Activated naive CD8-positive, alpha-beta T cell (primary cell): Measurements from ENCODE around the gene IFNGR1.

Experiments used
- H3K27ac Mint-ChIP-seq: one replicate; pipeline ENCODE4 v1.8.0; 2021; ENCODE audit warnings: mixed read lengths
- H3K27me3 Mint-ChIP-seq: one replicate; pipeline ENCODE4 v1.8.0; 2021; ENCODE audit warnings: mixed read lengths
- H3K36me3 Mint-ChIP-seq: one replicate; pipeline ENCODE4 v1.8.0; 2021; ENCODE audit warnings: mixed read lengths
- H3K4me1 Mint-ChIP-seq: one replicate; pipeline ENCODE4 v1.8.0; 2021; ENCODE audit warnings: low read depth, mixed read lengths
- H3K4me3 Mint-ChIP-seq: one replicate; pipeline ENCODE4 v1.8.0; 2021; ENCODE audit warnings: mild to moderate bottlenecking, mixed read lengths
- H3K9me3 Mint-ChIP-seq: one replicate; pipeline ENCODE4 v1.8.0; 2021; ENCODE audit warnings: low read depth, mixed read lengths

IFNGR1 gene

GRCh38 chr6:137182654-137183073, 36.5 kb downstream of the IFNGR1 start:
- H3K4me3 Mint-ChIP-seq, result no peak overlapping the region
- H3K27me3 Mint-ChIP-seq, result peaks cover 6% of the 10 kb centered on the region
- H3K27ac Mint-ChIP-seq, result no peak overlapping the region
- H3K9me3 Mint-ChIP-seq, result peaks cover 25% of the 10 kb centered on the region
- H3K4me1 Mint-ChIP-seq, result no peaks in the 10 kb centered on the region
- peaks cover 23% of the 10 kb centered on the region for H3K36me3 Mint-ChIP-seq

GRCh38 chr6:137181891-137182653, 37.1 kb downstream of the IFNGR1 start:
- no peak overlapping the region for H3K27ac Mint-ChIP-seq
- no peaks in the 10 kb centered on the region for H3K4me1 Mint-ChIP-seq
- peaks cover 6% of the 10 kb centered on the region for H3K27me3 Mint-ChIP-seq
- peaks cover 25% of the 10 kb centered on the region for H3K9me3 Mint-ChIP-seq
- H3K4me3 Mint-ChIP-seq, result no peak overlapping the region
- peaks cover 21% of the 10 kb centered on the region for H3K36me3 Mint-ChIP-seq

GRCh38 chr6:137177611-137178010, 41.6 kb downstream of the IFNGR1 start:
- peaks cover 6% of the 10 kb centered on the region for H3K27me3 Mint-ChIP-seq
- H3K4me3 Mint-ChIP-seq, result no peak overlapping the region
- no peaks in the 10 kb centered on the region for H3K4me1 Mint-ChIP-seq
- H3K27ac Mint-ChIP-seq, result no peak overlapping the region
- peaks cover 14% of the 10 kb centered on the region for H3K36me3 Mint-ChIP-seq
- H3K9me3 Mint-ChIP-seq, result peaks cover 13% of the 10 kb centered on the region

- Mint-ChIP-seq H3K36me3 (peaks cover 8% of the 10 kb centered on the region), H3K9me3 (peaks cover 4% of the 10 kb centered on the region), H3K27ac (no peak overlapping the region), H3K4me1 (no peaks in the 10 kb centered on the region), H3K27me3 (peaks cover 6% of the 10 kb centered on the region), H3K4me3 (no peak overlapping the region)
These were observed 42.5 kb downstream of the IFNGR1 start for GRCh38 chr6:137176729-137177128.

GRCh38 chr6:137175868-137176245, 43.3 kb downstream of the IFNGR1 start:
- Mint-ChIP-seq H3K4me3 (no peak overlapping the region), H3K4me1 (no peaks in the 10 kb centered on the region), H3K9me3 (peaks cover 3% of the 10 kb centered on the region), H3K36me3 (peaks cover 7% of the 10 kb centered on the region), H3K27ac (no peak overlapping the region), H3K27me3 (peaks cover 6% of the 10 kb centered on the region)

- Mint-ChIP-seq H3K27ac (no peak overlapping the region), H3K4me3 (no peak overlapping the region), H3K27me3 (peaks cover 6% of the 10 kb centered on the region), H3K9me3 (no peaks in the 10 kb centered on the region), H3K36me3 (peaks cover 4% of the 10 kb centered on the region), H3K4me1 (no peaks in the 10 kb centered on the region)
These were observed 43.9 kb downstream of the IFNGR1 start for GRCh38 chr6:137175157-137175867.

GRCh38 chr6:137173501-137173900, 45.7 kb downstream of the IFNGR1 start, which contains the start of gene IL22RA2:
TSS of gene IL22RA2 (minus strand) at chr6:137173644. CDS start at chr6:137161749, 11,895 bp downstream.
- no peaks in the 10 kb centered on the region for H3K27me3 Mint-ChIP-seq
- H3K36me3 Mint-ChIP-seq, result no peaks in the 10 kb centered on the region
- H3K27ac Mint-ChIP-seq, result no peak within 1 kb of the TSS
- no peaks in the 10 kb centered on the region for H3K9me3 Mint-ChIP-seq
- H3K4me3 Mint-ChIP-seq, result no peak within 1 kb of the TSS
- H3K4me1 Mint-ChIP-seq, result no peaks in the 10 kb centered on the region

- Mint-ChIP-seq H3K4me1 (no peaks in the 10 kb centered on the region), H3K4me3 (no peak overlapping the region), H3K27ac (no peak overlapping the region), H3K27me3 (no peaks in the 10 kb centered on the region), H3K36me3 (no peaks in the 10 kb centered on the region), H3K9me3 (no peaks in the 10 kb centered on the region)
These were observed 46.3 kb downstream of the IFNGR1 start for GRCh38 chr6:137172734-137173431.

GRCh38 chr6:137171824-137172733, 47.1 kb downstream of the IFNGR1 start:
- H3K9me3 Mint-ChIP-seq, result no peaks in the 10 kb centered on the region
- H3K36me3 Mint-ChIP-seq, result no peaks in the 10 kb centered on the region
- no peaks in the 10 kb centered on the region for H3K27me3 Mint-ChIP-seq
- no peak overlapping the region for H3K4me3 Mint-ChIP-seq
- no peak overlapping the region for H3K27ac Mint-ChIP-seq
- H3K4me1 Mint-ChIP-seq, result no peaks in the 10 kb centered on the region

- Mint-ChIP-seq H3K36me3 (no peaks in the 10 kb centered on the region), H3K27ac (no peak overlapping the region), H3K9me3 (no peaks in the 10 kb centered on the region), H3K4me3 (no peak overlapping the region), H3K4me1 (peaks cover 3% of the 10 kb centered on the region), H3K27me3 (no peaks in the 10 kb centered on the region)
These were observed 48.2 kb downstream of the IFNGR1 start for GRCh38 chr6:137171053-137171374.

- no peak overlapping the region for H3K27ac Mint-ChIP-seq
These were observed 48.7 kb downstream of the IFNGR1 start for GRCh38 chr6:137170266-137171052.

GRCh38 chr6:137167702-137168377, 51.3 kb downstream of the IFNGR1 start:
- Mint-ChIP-seq H3K36me3 (peaks cover 5% of the 10 kb centered on the region), H3K27ac (no peak overlapping the region), H3K4me3 (no peak overlapping the region), H3K4me1 (peaks cover 16% of the 10 kb centered on the region), H3K9me3 (no peaks in the 10 kb centered on the region), H3K27me3 (peaks cover 3% of the 10 kb centered on the region)

More at GRCh38 chr6:137170266-137171052, 48.7 kb downstream of the IFNGR1 start:
- Mint-ChIP-seq H3K4me1 (peaks cover 6% of the 10 kb centered on the region), H3K27me3 (no peaks in the 10 kb centered on the region), H3K9me3 (no peaks in the 10 kb centered on the region), H3K4me3 (no peak overlapping the region), H3K36me3 (no peaks in the 10 kb centered on the region)

- H3K4me1 Mint-ChIP-seq, result peaks cover 16% of the 10 kb centered on the region
- H3K4me3 Mint-ChIP-seq, result no peak overlapping the region
These were observed 52.7 kb downstream of the IFNGR1 start for GRCh38 chr6:137166247-137167098.

More at GRCh38 chr6:137166247-137167098, 52.7 kb downstream of the IFNGR1 start:
- Mint-ChIP-seq H3K27ac (no peak overlapping the region), H3K9me3 (no peaks in the 10 kb centered on the region), H3K36me3 (peaks cover 5% of the 10 kb centered on the region), H3K27me3 (peaks cover 8% of the 10 kb centered on the region)
